Heart left ventricle (tissue), 16 donors: ENCODE results near the gene HOXA3. TPM values are rescaled to one million over a fixed set of nuclear protein-coding genes. Genes with fewer than 3 reads are reported as not detected.

Experiments used
- ATAC-seq, 4 donors: fragments of 200-7000 bp; cut with Tn5 transposase; one replicate each; pipeline ENCODE4 v1.9.1; 2020 to 2022; ENCODE audit warnings: moderate library complexity in 4 of 4, mild to moderate bottlenecking in 3 of 4, moderate number of reproducible peaks in 1 of 4
- DNase-seq, 5 donors: peaks; one replicate each; pipeline ENCODE4 v3.0.0-alpha.2; 2020
- H3K27ac ChIP-seq, 12 donors: fragments of 200-600 bp; sonication (generic) in 4 of 12; one replicate each; pipeline versions ENCODE4 v1.5.0 to v1.8.0; 2016 to 2022; ENCODE audit warnings: mild to moderate bottlenecking in 2 of 12
- H3K27me3 ChIP-seq, 9 donors: fragments of 200-600 bp; sonication (generic) in 2 of 9; one replicate each; pipeline versions ENCODE4 v1.5.1 to v1.8.0; 2016 to 2022; ENCODE audit warnings: mild to moderate bottlenecking in 3 of 9
- H3K36me3 ChIP-seq, 9 donors: fragments of 200-600 bp; sonication (generic) in 2 of 9; one replicate each; pipeline versions ENCODE4 v1.5.0 to v1.8.0; 2018 to 2022; ENCODE audit warnings: mild to moderate bottlenecking in 2 of 9
- H3K4me1 ChIP-seq, 12 donors: fragments of 200-600 bp; sonication (generic) in 4 of 12; one replicate each; pipeline versions ENCODE4 v1.5.0 to v1.8.0; 2016 to 2022; ENCODE audit warnings: mild to moderate bottlenecking in 3 of 12
- H3K4me3 ChIP-seq, 12 donors: fragments of 200-600 bp; sonication (generic) in 4 of 12; one replicate each; pipeline versions ENCODE4 v1.5.0 to v1.8.0; 2017 to 2022; ENCODE audit warnings: mild to moderate bottlenecking in 9 of 12, moderate library complexity in 4 of 12
- H3K9me3 ChIP-seq, 12 donors: fragments of 200-600 bp; sonication (generic) in 4 of 12; one replicate each; pipeline versions ENCODE4 v1.5.0 to v1.8.0; 2016 to 2022; ENCODE audit warnings: mild to moderate bottlenecking in 1 of 12
- CTCF ChIP-seq, 12 donors: fragments of 200-600 bp; sonication (generic) in 4 of 12; IDR thresholded peaks; one replicate each; pipeline versions ENCODE4 v1.5.0 to v1.8.0; 2018 to 2022; ENCODE audit warnings: antibody characterized with exemption in 12 of 12, mild to moderate bottlenecking in 5 of 12
- POLR2A ChIP-seq, 2 donors: fragments of 450-650 bp; IDR thresholded peaks; one replicate each; pipeline ENCODE4 v1.6.1; 2017; ENCODE audit warnings: antibody characterized with exemption in 2 of 2, mild to moderate bottlenecking in 2 of 2, moderate library complexity in 2 of 2
- WGBS, 4 donors: extraction: QIAGEN DNeasy Blood & Tissue Kit in 2 of 4; methylation state at CpG; one replicate each; pipeline versions ENCODE4 v1.1.5 to v1.1.7; 2013 to 2018; 5-methylcytosine and 5-hydroxymethylcytosine counted together
- intact Hi-C, 10 donors: fragments of 100-400 bp; cut with DNase I; formaldehyde crosslinking; loops; one replicate each; pipeline versions ENCODE4 v1.11.1 to v1.14.2; 2022
- polyA plus RNA-seq, 2 donors: library from polyadenylated mRNA; stranded (reverse); fragments of 200-250 nt; gene quantifications; one replicate each; pipeline ENCODE4 v1.2.3, GENCODE V29; 2013
- total RNA-seq, 9 donors: library from RNA; depleted of rRNA in 2 of 9; stranded (reverse); fragments of >200 nt in 2 of 9; fragmentation: NEBNext Ultra II Directional in 3 of 9; extraction: Animal tissue kit (Norgen Biotek cat#: 25700) in 3 of 9; gene quantifications; one replicate each; pipeline versions ENCODE4 v1.1.0 to v1.2.4, GENCODE V29; 2016 to 2023
- donor health status: ischemic (EF 13 %, LVEDD 7.1; RV severe dilation, severe dysfunction).
- donor health status: healthy with polysubstance abuse.
- donor health status: DM: no; HTN: yes; CAD: no.
- donor health status: DM: no; HTN: no; CAD: no.
- donor health status: ischemic (EF 25% LVEDD 6.9; RV normal size, moderate dysfunction).
- donor health status: ischemic (EF 25% LVEDD 5.7; RV mildly dilated, moderate dysfunction).
- donor health status: healthy.
- donor health status: DM: yes; HTN: yes; CAD: no.
- donor health status: ischemic (EF 35%, LVEDD 5.7; RV mildly dilated, moderate dysfunction).
- donor health status: nonischemic (EF 11% LVEDD 7.7; RV severe dilation, severe dysfunction).
- donor health status: DM: yes; HTN: yes; CAD: no.
- donor health status: PGD.
- donor health status: ischemic (EF 29% LVEDD 5.4; RV normal size, mild dysfunction).
- donor health status: nonischemic (EF 23%, LVEDD 6.1; RV moderate dilation, normal function).

HOXA3 gene
- total and polyA plus RNA-seq, 11 donors = 0.07 to 3.1 (median 0.64) TPM; not detected in 2

GRCh38 chr7:27173511-27173955, 21.1 kb upstream of the HOXA3 start:
- Histone ChIP-seq H3K27me3 (peaks cover 88 to 100% (median 99%) of the 10 kb centered on the region in 9 donors), H3K9me3 (no peaks in the 10 kb centered on the region), H3K4me1 (peaks cover 0 to 41% (median 20%) of the 10 kb centered on the region in 12 donors), H3K36me3 (no peaks in the 10 kb centered on the region), H3K4me3 (peak overlapping the region; percentile 25 to 59 (median 41)), H3K27ac (peak overlapping the region in 1 of 12 donors; percentile 91)
- intact Hi-C loops = loop anchor here in 1 of 10 donors (10.0 kb wide), 1 partner anchor 1309 kb away; no protein-coding TSS in a partner anchor
- DNase-seq (peak in 1 of 5 donors; percentile 64), ATAC-seq (peak in 2 of 4 donors; percentile 35 to 56)
- TF ChIP-seq POLR2A (IDR thresholded peaks at IDR 0.05) = no peak
- no peak for TF ChIP-seq CTCF (IDR thresholded peaks at IDR 0.05)
- 1 to 2% (median 1%) methylated on average over 17 to 59 of the region's 59 CpGs for WGBS, 4 donors

GRCh38 chr7:27172823-27173510, 20.6 kb upstream of the HOXA3 start:
- Histone ChIP-seq H3K4me3 (peak overlapping the region; percentile 25 to 59 (median 41)), H3K27me3 (peaks cover 88 to 100% (median 99%) of the 10 kb centered on the region in 9 donors), H3K4me1 (peaks cover 0 to 41% (median 20%) of the 10 kb centered on the region in 12 donors), H3K36me3 (no peaks in the 10 kb centered on the region), H3K9me3 (no peaks in the 10 kb centered on the region), H3K27ac (peak overlapping the region in 1 of 12 donors; percentile 91)
- 1 to 2% (median 1%) methylated on average over 26 to 58 of the region's 58 CpGs for WGBS, 4 donors
- intact Hi-C loops = loop anchor here in 1 of 10 donors (10.0 kb wide), 1 partner anchor 1308 kb away; no protein-coding TSS in a partner anchor
- no peak for TF ChIP-seq POLR2A (IDR thresholded peaks at IDR 0.05)
- TF ChIP-seq CTCF (IDR thresholded peaks at IDR 0.05) = no peak
- DNase-seq (peak in 1 of 5 donors; percentile 58), ATAC-seq (peak in 1 of 4 donors; percentile 39)

DNA sequence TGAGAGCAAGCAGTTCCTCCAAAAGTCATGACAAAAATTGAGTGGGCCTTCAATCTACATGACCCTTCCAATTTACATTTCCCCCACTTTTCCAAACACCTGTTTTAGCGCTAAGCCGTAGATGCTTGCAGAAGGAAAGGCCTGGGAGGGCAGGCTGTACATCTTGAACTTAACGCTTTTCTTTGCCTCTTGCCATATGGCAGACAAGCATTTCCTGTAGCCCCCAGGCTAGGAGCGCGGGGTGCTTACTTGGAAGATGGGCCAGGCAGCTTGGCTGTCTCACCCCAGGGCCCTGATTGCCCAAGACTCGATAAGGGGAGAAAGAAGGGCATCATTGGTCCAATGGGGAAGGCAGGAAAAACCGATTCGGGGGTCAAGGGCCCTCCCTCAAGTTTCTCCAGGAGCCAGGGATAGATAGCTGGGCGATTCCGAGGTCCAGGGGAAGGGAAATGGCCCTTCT, 20.0 kb upstream of the HOXA3 start:
- DNase-seq = peak in 1 of 5 donors; percentile 27
- Histone ChIP-seq H3K4me1 (peaks cover 0 to 41% (median 20%) of the 10 kb centered on the region in 12 donors), H3K4me3 (peak overlapping the region in 1 of 12 donors; percentile 59), H3K36me3 (no peaks in the 10 kb centered on the region), H3K27me3 (peaks cover 86 to 100% (median 99%) of the 10 kb centered on the region in 9 donors), H3K27ac (peak overlapping the region in 1 of 12 donors; percentile 91), H3K9me3 (no peaks in the 10 kb centered on the region)
- WGBS, 4 donors = 6 to 11% (median 8%) methylated on average over 10 of the region's 10 CpGs
- intact Hi-C loops = loop anchor here in 1 of 10 donors (10.0 kb wide), 1 partner anchor 1308 kb away; no protein-coding TSS in a partner anchor
- no peak for ATAC-seq
- no peak for TF ChIP-seq POLR2A (IDR thresholded peaks at IDR 0.05)
- no peak for TF ChIP-seq CTCF (IDR thresholded peaks at IDR 0.05)
